ENCODE results near the gene NCKAP1.

DNA sequence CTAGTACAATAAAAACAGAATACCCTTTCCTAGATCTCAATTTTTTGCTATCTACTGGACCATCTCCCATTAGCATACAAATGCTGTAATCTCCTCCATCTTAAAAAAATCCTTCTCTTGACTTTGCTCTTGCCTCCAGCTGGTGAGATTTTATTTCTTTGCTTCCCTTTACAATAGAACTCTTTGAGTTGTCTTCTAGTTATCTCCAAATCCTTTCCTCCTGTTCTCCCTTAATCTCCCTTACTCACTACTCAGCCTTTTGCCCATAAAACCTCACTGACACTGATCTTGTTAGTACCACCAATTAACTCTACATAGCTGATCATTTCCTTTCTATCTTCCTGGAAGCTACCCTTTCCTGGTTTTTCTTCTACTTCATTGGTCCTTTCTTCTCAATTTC, 108.3 kb downstream of the NCKAP1 start:
- TF ChIP-seq POLR2AphosphoS5 (IDR thresholded peaks at IDR 0.05; ENCODE audit: borderline replicate concordance, low read depth, low read length) (no peak), EZH2 (IDR thresholded peaks at IDR 0.05) (no peak), FOXP2 (optimal IDR thresholded peaks at IDR 0.05; ENCODE audit: control extremely low read depth, extremely low read length, insufficient read depth) (no peak)
